Cardiac fibroblast (primary cell): ENCODE data around the gene IQCE.

Source experiments
- DNase-seq, 2 donors: peaks; one replicate each; pipeline versions ENCODE4 v3.0.0 to v3.0.0-alpha.2; 2010; ENCODE audit warnings: low read depth in 2 of 2
- H3K4me3 ChIP-seq, 2 donors: replicated peaks in 1 of 2; 1 replicate in 1 of 2; 2 replicates in 1 of 2; pipeline ENCODE4 v1.5.1; 2011; ENCODE audit warnings: low read depth in 2 of 2, low read length in 2 of 2, mild to moderate bottlenecking in 2 of 2, moderate library complexity in 1 of 2
- CTCF ChIP-seq: IDR thresholded peaks from one replicate; pipeline ENCODE4 v1.5.1; 2011; ENCODE audit warnings: low read depth, mild to moderate bottlenecking, low read length, inconsistent platforms

IQCE gene

GRCh38 chr7:2661096-2661449 lies 102.3 kb downstream of the IQCE start:
- DNase-seq = no peak
- no peak for TF ChIP-seq CTCF
- H3K4me3 ChIP-seq = no peak overlapping the region

DNA sequence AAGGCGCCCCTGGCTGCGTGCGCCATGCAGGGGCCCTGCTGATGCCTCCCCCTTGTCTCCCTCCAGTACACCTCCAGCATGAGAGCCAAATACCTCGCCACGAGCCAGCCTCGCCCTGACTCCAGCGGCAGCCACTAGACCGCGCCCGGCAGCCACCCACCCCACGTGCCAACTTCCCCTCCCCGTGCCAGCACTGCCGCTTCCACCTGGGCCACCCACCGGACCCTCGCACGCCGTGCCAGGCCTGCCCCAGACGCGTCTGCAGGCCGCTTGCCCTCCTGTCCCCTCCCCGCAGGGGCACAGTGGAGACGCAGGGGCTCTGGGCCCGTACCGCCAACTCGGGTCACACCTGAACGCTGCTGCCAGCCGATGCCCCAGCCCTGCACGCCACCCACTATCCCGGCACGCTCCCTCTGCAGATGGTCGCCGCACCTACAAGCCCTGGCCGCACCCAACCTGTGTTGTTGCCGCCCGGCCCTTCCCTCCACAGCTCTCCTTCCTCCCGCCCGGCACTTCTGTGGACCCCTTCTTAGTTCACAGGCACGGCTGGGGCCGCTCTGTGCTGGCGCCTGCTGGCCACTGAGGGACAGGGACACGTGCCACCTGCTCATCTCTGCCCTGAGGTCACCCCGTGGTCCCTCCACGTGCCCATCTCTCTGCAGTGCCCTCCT lies 103.0 kb downstream of the IQCE start:
- peak; percentile 21 for TF ChIP-seq CTCF
- H3K4me3 ChIP-seq = no peak overlapping the region
- DNase-seq = no peak

- no peak for DNase-seq
- no peak overlapping the region for H3K4me3 ChIP-seq
- TF ChIP-seq CTCF = no peak
Observed at GRCh38 chr7:2662273-2663120, 103.7 kb downstream of the IQCE start.

- no peak for TF ChIP-seq CTCF
- DNase-seq = peak in 1 of 2 donors; percentile 51
- no peak overlapping the region for H3K4me3 ChIP-seq
Observed at GRCh38 chr7:2663121-2663886, 104.5 kb downstream of the IQCE start.

DNA sequence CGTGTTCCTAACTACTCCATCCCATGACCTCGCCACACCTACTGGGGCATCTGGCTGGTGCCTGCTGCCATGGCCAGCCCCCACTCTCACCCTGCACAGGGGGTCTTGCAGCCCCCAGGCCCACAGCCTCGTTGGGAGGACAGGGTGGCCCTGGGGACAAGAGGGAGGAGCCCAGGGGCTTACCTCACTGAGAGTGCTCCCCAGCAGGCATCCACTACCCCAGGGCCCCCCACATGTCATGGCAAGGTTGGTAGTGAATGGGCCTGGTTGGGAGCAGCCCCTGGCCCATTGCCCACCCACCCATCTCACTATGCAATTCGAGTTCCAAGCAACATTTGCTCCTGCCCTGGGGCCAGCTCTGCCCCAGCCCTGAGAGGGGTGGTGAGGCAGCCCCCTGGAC lies 105.2 kb downstream of the IQCE start:
- no peak for DNase-seq
- no peak overlapping the region for H3K4me3 ChIP-seq
- TF ChIP-seq CTCF = no peak
